B cell (primary cell): ENCODE data around the gene SYNGAP1. TPM values are rescaled to one million over a fixed set of nuclear protein-coding genes. Genes with fewer than 3 reads are reported as not detected.

Experiments
- ATAC-seq: fragments of 200-7000 bp; cut with Tn5 transposase; one replicate; pipeline ENCODE4 v1.10.0; 2021; ENCODE audit warnings: low read depth, mild to moderate bottlenecking, moderate number of reproducible peaks, moderate library complexity
- CTCF ChIA-PET: fragments of 350-600 bp; sonication (Branson Sonifier 250); formaldehyde crosslinking; loops from one replicate; lab custom pipeline; 2021; ENCODE audit warnings: antibody characterized with exemption, inconsistent platforms; lab: Charles Lee
- POLR2A ChIA-PET: fragments of 350-600 bp; sonication (Branson Sonifier 250); formaldehyde crosslinking; loops from one replicate; lab custom pipeline; 2021; ENCODE audit warnings: antibody characterized with exemption; lab: Charles Lee
- DNase-seq: peaks from one replicate; pipeline ENCODE4 v3.0.0; 2013
- H2AFZ ChIP-seq: 2 replicates; pipeline ENCODE4 v1.6.1; 2012; ENCODE audit warnings: mild to moderate bottlenecking, low read depth, low read length; ENCODE audit not compliant: insufficient read depth, poor library complexity, severe bottlenecking
- H3K27ac ChIP-seq, 2 donors: 1 replicate in 1 of 2; 2 replicates in 1 of 2; pipeline ENCODE4 v1.5.1; 2012 to 2013; ENCODE audit warnings: low read length in 2 of 2, mild to moderate bottlenecking in 2 of 2, moderate library complexity in 1 of 2
- H3K27me3 ChIP-seq, 4 experiments: fragments of 200-600 bp in 1 of 4; sonication (generic) in 1 of 4; replicated peaks in 1 of 4; 1 replicate in 2 of 4; 2 replicates in 2 of 4; pipeline versions ENCODE4 v1.6.1 to v1.7.0; 2013 to 2016; ENCODE audit warnings: low read length in 3 of 4, mild to moderate bottlenecking in 2 of 4, mixed read lengths in 1 of 4, moderate library complexity in 1 of 4; ENCODE audit not compliant: insufficient read depth in 4 of 4, control insufficient read depth in 3 of 4; ENCODE audit errors: control extremely low read depth in 1 of 4
- H3K36me3 ChIP-seq, 2 experiments: replicated peaks in 1 of 2; 1 replicate in 1 of 2; 2 replicates in 1 of 2; pipeline versions ENCODE4 v1.6.1 to v1.7.1; 2013; ENCODE audit warnings: low read length in 1 of 2; ENCODE audit not compliant: insufficient read depth in 2 of 2, control insufficient read depth in 1 of 2; ENCODE audit errors: control extremely low read depth in 1 of 2, extremely low read depth in 1 of 2
- H3K4me1 ChIP-seq, 2 donors: fragments of 200-600 bp in 1 of 2; sonication (generic) in 1 of 2; 1 replicate in 1 of 2; 2 replicates in 1 of 2; pipeline versions ENCODE4 v1.5.1 to v1.6.1; 2013 to 2017; ENCODE audit warnings: low read length in 2 of 2; ENCODE audit not compliant: control insufficient read depth in 2 of 2, insufficient read depth in 2 of 2
- H3K4me2 ChIP-seq: replicated peaks from 2 replicates; pipeline ENCODE3; 2012; ENCODE audit warnings: mild to moderate bottlenecking, low read depth, low read length; ENCODE audit not compliant: poor library complexity, severe bottlenecking
- H3K4me3 ChIP-seq, 5 experiments: fragments of 200-600 bp in 1 of 5; sonication (generic) in 1 of 5; 1 replicate in 3 of 5; 2 replicates in 2 of 5; pipeline versions ENCODE4 v1.5.1 to v1.7.0; 2011 to 2016; ENCODE audit warnings: low read length in 4 of 5, mild to moderate bottlenecking in 4 of 5, low read depth in 2 of 5, control low read depth in 1 of 5, moderate library complexity in 1 of 5; ENCODE audit not compliant: insufficient read depth in 1 of 5; ENCODE audit errors: control extremely low read depth in 1 of 5, extremely low read depth in 1 of 5
- H3K79me2 ChIP-seq: fragments of 200-600 bp; sonication (generic); one replicate; pipeline ENCODE4 v1.6.0; 2016; ENCODE audit warnings: low read length; ENCODE audit not compliant: control insufficient read depth, insufficient read depth
- H3K9ac ChIP-seq: fragments of 200-600 bp; sonication (generic); 2 replicates; pipeline ENCODE4 v1.6.1; 2017; ENCODE audit warnings: mild to moderate bottlenecking, low read length, moderate library complexity
- H3K9me3 ChIP-seq, 3 donors: one replicate each; pipeline versions ENCODE4 v1.6.1 to v1.7.1; 2013; ENCODE audit warnings: low read length in 2 of 3; ENCODE audit not compliant: control insufficient read depth in 2 of 3, insufficient read depth in 1 of 3; ENCODE audit errors: control extremely low read depth in 1 of 3
- H4K20me1 ChIP-seq: 2 replicates; pipeline ENCODE4 v1.6.0; 2012; ENCODE audit warnings: mild to moderate bottlenecking, low read length; ENCODE audit not compliant: insufficient read depth, control insufficient read depth, poor library complexity, severe bottlenecking
- H3K27ac Mint-ChIP-seq: one replicate; pipeline ENCODE4 v1.8.0; 2021; ENCODE audit warnings: mixed read lengths
- H3K27me3 Mint-ChIP-seq: one replicate; pipeline ENCODE4 v1.8.0; 2021; ENCODE audit warnings: mixed read lengths
- H3K4me1 Mint-ChIP-seq: one replicate; pipeline ENCODE4 v1.8.0; 2021; ENCODE audit warnings: mixed read lengths
- H3K4me3 Mint-ChIP-seq: one replicate; pipeline ENCODE4 v1.8.0; 2021; ENCODE audit warnings: mixed read lengths
- H3K9me3 Mint-ChIP-seq: one replicate; pipeline ENCODE4 v1.8.0; 2022; ENCODE audit warnings: mixed read lengths; ENCODE audit not compliant: insufficient read depth
- EZH2 ChIP-seq: IDR thresholded peaks from 2 replicates; pipeline ENCODE4 v1.6.1; 2012; ENCODE audit warnings: borderline replicate concordance, low read depth, mild to moderate bottlenecking, moderate library complexity, low read length; ENCODE audit not compliant: insufficient read depth, poor library complexity, severe bottlenecking
- WGBS: methylation state at CpG from one replicate; pipeline ENCODE4 v1.1.5; 2013; ENCODE audit warnings: missing lambda C conversion rate; ENCODE audit not compliant: insufficient coverage; 5-methylcytosine and 5-hydroxymethylcytosine counted together
- intact Hi-C: fragments of 100-400 bp; cut with micrococcal nuclease; formaldehyde crosslinking; loops from one replicate; pipeline ENCODE4 v1.10.0; 2022
- polyA plus RNA-seq: library from polyadenylated mRNA; depleted of rRNA; stranded (reverse); fragments of >200 nt; gene quantifications from 2 replicates; pipeline ENCODE4 v1.2.3, GENCODE V29; 2012
- total RNA-seq, 2 donors: library from RNA; stranded (reverse); fragments of 120-200 nt in 1 of 2; gene quantifications; 1 replicate in 1 of 2; 2 replicates in 1 of 2; pipeline versions ENCODE4 v1.2.3 to v1.2.4, GENCODE V29; 2013 to 2022
- TF ChIP-seq, protein P1 (sequence below): fragments of 200-600 bp; IDR thresholded peaks from one replicate; pipeline ENCODE4 v1.8.0; 2022; ENCODE audit warnings: antibody characterized with exemption, mild to moderate bottlenecking

The SYNGAP1 gene
- total and polyA plus RNA-seq, 2 donors (not counting 1 experiment from before 2014, with no cell fraction given), result 18.6 to 43.0 TPM

DNA sequence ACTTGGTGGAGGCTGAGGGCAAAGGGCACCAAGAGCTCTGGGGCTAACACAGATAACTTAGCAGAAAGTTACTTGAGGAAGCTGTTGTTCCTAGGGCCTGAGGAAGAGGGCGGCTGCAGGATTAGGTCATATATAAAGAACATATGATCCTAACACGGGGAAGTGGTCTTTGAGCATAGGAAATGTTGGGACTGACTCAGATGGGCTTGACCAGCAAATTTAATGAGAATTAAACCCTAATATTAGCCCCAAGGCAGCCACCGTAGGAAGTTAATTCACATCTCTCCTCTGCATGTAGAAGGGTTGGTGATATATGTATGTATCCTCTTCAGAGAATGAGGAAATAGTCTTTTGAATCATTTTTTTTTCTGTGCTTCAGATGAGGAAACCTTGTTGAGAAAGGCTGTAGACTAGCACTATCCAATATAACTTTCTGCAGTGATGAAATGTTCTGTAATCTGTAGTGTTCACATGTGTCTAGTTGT lies 25.3 kb downstream of the SYNGAP1 start:
- Mint-ChIP-seq H3K4me1 (no peaks in the 10 kb centered on the region), H3K27me3 (no peaks in the 10 kb centered on the region), H3K27ac (no peak overlapping the region), H3K9me3 (no peaks in the 10 kb centered on the region), H3K4me3 (no peak overlapping the region)
- no peak overlapping the region for H3K9ac ChIP-seq
- H3K27me3 ChIP-seq, result no peaks in the 10 kb centered on the region
- no peaks in the 10 kb centered on the region for H4K20me1 ChIP-seq
- DNase-seq (no peak), ATAC-seq (no peak)
- no peak for TF ChIP-seq EZH2
- TF ChIP-seq, protein P1, sequence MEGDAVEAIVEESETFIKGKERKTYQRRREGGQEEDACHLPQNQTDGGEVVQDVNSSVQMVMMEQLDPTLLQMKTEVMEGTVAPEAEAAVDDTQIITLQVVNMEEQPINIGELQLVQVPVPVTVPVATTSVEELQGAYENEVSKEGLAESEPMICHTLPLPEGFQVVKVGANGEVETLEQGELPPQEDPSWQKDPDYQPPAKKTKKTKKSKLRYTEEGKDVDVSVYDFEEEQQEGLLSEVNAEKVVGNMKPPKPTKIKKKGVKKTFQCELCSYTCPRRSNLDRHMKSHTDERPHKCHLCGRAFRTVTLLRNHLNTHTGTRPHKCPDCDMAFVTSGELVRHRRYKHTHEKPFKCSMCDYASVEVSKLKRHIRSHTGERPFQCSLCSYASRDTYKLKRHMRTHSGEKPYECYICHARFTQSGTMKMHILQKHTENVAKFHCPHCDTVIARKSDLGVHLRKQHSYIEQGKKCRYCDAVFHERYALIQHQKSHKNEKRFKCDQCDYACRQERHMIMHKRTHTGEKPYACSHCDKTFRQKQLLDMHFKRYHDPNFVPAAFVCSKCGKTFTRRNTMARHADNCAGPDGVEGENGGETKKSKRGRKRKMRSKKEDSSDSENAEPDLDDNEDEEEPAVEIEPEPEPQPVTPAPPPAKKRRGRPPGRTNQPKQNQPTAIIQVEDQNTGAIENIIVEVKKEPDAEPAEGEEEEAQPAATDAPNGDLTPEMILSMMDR, result no peak
- H3K4me1 ChIP-seq, result no peaks in the 10 kb centered on the region
- POLR2A ChIA-PET, result no interaction called here
- CTCF ChIA-PET, result no interaction called here
- no peaks in the 10 kb centered on the region for H3K9me3 ChIP-seq
- peaks cover 0 to 40% of the 10 kb centered on the region in 2 experiments for H3K36me3 ChIP-seq
- no peak overlapping the region for H2AFZ ChIP-seq
- H3K79me2 ChIP-seq, result no peaks in the 10 kb centered on the region
- 70% methylated on average over 2 of the region's 3 CpGs for WGBS
- H3K4me2 ChIP-seq, result no peak overlapping the region
- no peak overlapping the region for H3K4me3 ChIP-seq
- H3K27ac ChIP-seq, result no peak overlapping the region
- intact Hi-C loops, result no loop called here

DNA sequence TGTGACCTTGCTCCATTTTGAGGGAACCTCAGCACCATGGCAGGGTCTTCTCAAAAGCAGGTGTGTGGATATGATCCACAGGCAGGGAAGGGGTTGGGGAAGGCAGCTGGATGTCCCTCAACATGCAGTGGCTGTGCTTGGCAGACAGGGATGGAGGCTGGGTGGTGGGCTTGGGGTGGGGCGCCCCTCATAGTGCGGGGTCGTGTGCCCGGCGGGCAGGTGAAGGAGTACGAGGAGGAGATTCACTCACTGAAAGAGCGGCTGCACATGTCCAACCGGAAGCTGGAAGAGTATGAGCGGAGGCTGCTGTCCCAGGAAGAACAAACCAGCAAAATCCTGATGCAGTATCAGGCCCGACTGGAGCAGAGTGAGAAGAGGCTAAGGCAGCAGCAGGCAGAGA lies 26.5 kb downstream of the SYNGAP1 start:
- H3K4me1 ChIP-seq, result no peaks in the 10 kb centered on the region
- intact Hi-C loops, result no loop called here
- CTCF ChIA-PET, result interaction anchor here (1.2 kb wide), 1 partner anchor 13 kb away, joined by 3 read pairs; no protein-coding TSS in a partner anchor
- no peaks in the 10 kb centered on the region for H3K9me3 Mint-ChIP-seq
- H3K27ac Mint-ChIP-seq, result no peak overlapping the region
- ATAC-seq, result no peak
- H3K4me3 Mint-ChIP-seq, result no peak overlapping the region
- no peak overlapping the region for H2AFZ ChIP-seq
- no peaks in the 10 kb centered on the region for H3K27me3 Mint-ChIP-seq
- POLR2A ChIA-PET, result no interaction called here
- DNase-seq, result no peak
- H3K27me3 ChIP-seq, result no peaks in the 10 kb centered on the region
- peaks cover 0 to 32% of the 10 kb centered on the region in 2 experiments for H3K36me3 ChIP-seq
- H3K79me2 ChIP-seq, result no peaks in the 10 kb centered on the region
- no peak overlapping the region for H3K4me2 ChIP-seq
- TF ChIP-seq, protein P1, result no peak
- no peak for TF ChIP-seq EZH2
- H3K9ac ChIP-seq, result no peak overlapping the region
- no peaks in the 10 kb centered on the region for H3K9me3 ChIP-seq
- no peaks in the 10 kb centered on the region for H3K4me1 Mint-ChIP-seq
- 96% methylated on average over 10 of the region's 10 CpGs for WGBS
- no peak overlapping the region for H3K27ac ChIP-seq
- H3K4me3 ChIP-seq, result no peak overlapping the region
- H4K20me1 ChIP-seq, result no peaks in the 10 kb centered on the region
